ENCODE measurements around the gene FLVCR1.
A peak's percentile ranks its signal among the peaks of the same experiment; 100 is the strongest.
"Not testable (repeated sequence)": the region's sequence is repeated elsewhere in the genome, so short reads cannot be mapped to it uniquely, and the experiment has no call there.

The FLVCR1 gene

DNA sequence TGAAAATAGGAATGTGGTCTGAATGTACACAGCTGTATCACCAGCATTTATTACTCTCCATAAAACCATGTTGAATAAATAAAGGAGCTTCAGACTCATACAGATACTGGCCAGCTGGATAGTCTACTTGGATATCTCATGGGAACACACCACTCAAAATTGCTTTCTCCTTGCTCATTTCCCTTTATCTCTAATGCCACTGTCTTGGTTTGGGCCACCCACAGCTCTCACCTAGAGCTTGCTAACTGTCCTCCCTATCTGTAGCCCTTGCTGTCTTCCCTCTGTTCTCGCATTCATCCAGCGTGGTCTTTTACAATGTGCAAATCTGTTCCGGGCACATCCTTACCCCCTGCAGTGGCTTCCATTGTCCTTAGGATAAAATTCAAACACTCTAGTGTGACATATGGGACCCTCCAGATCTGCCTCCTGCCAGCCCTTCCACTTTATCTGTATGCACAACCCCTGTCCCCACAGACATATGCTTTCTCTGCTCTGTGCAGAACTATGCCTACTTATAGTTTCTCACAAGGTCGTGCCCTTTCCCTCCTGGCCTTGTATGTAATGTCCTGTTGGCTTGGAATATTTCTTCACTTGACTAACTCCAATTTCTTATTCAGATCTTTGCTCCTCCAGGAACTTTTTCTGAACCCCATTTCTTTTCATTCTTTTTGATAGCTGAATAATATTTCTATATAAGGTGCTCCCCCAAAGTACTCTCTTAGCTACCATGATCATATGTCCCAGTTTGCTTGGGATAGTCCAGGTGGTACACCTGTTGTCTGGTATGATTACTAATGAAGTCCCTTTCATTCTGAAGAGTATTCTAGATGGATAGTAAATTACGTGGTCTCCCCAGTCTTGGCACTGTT, 2.9 kb downstream of the FLVCR1 start:
- DNase-seq = no peak

DNA sequence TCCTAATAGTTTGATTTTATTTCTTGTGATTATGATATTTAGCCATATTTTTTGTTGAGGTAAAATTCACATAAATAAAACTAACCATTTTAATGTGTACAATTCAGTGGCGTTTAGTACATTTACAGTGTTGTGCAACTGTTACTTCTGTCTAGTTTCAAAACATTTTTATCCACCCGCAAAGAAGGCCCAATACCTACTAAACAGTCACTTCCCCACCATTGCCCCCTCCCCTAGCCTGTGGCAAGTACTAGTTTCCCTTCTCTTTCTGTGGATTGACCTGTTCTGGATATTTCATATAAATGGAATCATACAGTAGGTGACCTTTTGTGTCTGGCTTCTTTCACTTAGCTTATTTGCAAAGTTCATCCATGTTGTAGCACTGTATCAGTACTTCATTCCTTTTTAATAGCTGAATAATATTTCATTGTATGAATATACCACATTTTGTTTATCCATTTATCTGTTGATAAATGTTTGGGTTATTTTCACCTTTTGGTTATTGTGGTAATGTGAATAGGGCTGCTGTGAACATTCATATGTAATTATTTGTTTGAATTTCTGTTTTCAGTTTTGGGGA, 4.1 kb downstream of the FLVCR1 start:
- no peak for DNase-seq

DNA sequence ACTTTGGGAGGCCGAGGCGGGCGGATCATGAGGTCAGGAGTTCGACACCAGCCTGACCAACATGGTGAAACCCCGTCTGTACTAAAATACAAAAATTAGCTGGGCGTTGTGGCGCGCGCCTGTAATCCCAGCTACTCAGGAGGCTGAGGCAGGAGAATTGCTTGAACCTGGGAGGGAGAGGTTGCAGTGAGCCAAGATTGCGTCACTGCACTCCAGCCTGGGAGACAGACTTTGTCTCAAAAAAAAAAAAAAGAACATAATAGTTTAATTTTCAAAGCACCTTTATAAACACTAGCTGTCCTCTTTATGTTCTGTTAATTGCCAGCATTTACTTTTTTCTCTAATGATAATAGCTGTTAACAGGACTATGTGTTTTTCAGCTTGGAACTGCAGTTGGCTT, 5.3 kb downstream of the FLVCR1 start:
- not testable (repeated sequence) for DNase-seq

DNA sequence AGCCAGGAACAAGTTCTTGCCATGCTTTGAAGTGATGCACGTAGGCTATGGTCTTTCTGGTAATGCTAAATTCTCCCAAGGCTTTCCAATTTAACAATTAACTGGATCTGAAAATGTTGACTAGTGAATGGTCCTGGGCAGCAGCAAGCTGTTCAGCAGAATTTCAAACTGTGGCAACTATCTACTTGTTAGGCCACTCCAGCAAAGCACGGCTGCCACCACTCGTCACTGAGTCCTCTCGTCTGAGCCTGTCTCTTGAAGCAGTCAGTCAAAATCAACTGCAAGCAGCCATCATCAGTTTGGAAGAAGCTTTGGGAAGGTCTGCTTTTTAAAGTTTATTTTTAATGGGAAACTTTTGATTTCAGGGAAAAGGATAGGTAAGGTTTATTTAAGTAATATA, 6.1 kb downstream of the FLVCR1 start:
- DNase-seq = peak in 3 of 56 donors; percentile 2 to 12 (median 10)

DNA sequence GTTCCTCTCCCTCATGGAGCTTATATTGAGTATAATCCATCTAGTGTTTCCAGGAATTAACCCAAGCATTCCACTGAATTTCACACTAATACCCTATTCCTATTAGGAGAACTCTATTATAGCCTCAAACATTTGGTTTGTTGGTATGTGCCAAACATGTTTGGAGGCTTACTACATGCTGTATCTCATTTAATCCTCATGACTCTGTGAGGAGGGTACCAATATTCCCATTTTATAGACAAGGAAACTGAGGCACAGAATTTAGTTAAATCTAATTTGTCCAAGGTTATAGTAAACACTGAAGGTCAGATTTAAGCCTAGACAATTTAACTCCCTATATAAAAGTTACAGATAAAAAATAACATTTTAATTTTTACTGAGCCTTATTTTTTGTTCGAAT, 9.1 kb downstream of the FLVCR1 start:
- DNase-seq = no peak

DNA sequence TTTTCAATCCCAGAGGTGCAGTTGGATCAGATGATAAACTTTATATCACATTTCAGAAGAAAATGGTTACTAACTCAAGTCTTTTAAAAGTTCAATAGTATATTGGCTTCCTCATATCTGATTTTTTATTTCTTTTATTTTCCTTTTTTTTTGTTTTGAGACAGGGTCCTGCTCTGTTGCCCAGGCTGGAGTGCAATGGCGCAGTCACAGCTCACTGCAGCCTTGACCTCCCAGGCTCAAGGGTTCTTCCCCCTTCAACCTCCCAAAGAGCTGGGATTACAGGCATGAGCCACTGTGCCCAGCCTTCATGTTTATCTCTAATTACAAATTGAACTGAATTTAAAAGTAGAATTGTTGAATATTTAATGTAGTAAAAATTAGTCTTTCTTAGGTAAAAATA, 13.9 kb downstream of the FLVCR1 start:
- no peak for DNase-seq

DNA sequence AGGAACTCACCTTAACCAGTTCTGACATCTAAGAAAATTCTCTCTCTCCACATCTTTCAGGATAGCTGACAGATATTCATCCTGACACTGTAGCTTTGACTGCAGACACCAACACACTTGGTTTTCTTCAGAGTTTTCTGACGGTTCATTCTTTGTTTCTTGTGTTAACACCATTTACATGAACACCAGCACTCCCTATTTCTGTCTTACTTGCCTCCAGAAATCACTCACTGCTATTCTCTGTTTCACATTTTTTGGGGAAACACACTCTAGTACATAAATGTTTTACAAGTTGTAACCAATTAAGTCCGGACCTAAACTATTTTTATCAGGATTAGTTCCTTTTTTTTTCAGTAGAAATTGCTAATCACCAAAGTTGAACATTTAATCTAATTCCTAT, 15.4 kb downstream of the FLVCR1 start:
- DNase-seq = no peak

DNA sequence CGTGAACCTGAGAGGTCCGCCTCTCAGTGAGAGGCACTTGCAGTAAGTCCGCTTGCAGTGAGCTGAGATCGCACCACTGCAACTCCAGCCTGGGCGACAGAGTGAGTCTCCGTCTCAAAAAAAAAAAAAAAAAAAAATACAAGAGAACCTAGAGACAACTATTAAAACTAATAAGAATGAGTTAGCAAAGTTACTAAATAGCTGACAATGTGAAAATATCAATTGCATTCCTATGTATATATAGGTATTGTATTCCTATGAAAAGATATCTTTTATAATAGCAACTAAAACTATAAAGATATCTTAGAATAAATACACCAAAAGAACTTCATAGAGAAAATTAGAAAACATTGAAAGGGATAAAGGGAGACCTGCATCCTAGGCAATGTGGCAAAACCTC, 20.3 kb downstream of the FLVCR1 start:
- no peak for DNase-seq

DNA sequence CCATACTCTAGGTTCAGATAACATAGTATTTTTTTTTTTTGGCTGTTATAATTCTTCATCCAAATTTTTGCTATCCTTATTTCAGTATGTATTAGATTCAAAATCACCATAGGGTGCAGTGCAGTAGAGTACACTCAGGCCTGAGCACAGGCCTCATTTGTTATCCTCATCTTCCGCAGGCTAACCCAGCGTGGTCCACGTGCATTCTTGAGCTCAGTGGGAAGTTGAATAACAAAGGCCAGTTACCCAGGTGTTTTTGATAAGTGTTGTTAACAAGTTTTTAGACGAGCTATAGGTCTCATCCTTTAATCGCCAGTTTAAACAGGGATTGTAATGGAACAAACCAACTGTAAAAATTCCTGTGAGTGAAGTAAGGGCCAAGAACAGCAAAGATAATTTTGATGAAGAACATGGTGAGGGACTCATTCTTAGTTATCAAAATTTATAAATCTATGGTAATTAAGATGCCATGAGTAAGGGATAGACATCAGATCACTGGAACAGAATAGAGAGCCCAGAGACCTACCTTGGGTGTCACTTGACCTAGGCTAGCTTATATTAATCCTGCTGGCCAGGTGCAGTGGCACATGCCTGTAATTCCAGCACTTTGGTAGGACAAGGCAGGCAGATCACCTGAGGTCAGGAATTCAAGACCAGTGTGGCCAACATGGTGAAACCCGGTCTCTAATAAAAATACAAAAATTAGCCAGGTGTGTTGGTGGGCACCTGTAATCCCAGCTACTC, 22.0 kb downstream of the FLVCR1 start:
- DNase-seq = no peak

DNA sequence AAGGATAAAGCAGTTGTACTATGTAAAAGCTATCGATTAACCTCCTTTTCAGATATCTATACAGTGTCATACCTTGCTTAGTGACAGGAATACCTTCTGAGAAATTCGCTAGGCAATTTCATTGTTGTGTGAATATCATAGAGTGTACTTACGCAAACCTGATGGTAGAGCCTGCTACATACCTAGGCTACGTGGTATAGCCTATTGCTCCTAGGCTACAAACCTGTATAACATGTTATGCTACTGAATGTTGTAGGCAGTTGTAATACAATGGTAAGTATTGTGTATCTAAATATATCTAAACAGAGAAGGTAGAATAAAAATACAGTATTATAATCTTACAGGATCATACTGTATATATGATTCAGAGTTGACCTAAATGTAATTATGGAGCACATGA, 26.5 kb downstream of the FLVCR1 start:
- no peak for DNase-seq

DNA sequence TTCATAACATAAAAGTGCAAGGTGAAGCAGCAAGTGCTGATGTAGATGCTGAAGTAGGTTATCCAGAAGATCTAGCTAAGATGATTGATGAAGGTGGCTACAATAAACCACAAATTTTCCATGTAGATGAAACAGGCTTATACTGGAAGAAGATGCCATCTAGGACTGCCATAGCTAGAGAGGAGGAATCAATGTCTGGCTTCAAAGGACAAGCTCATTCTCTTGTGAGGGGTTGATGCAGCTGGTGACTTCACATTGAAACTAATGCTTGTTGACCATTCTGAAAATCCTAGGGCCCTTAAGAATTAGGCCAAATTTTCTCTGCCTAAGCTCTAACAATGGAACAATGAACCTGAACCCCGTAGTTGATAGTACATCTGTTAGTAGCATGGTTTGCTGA, 34.0 kb downstream of the FLVCR1 start:
- no peak for DNase-seq

DNA sequence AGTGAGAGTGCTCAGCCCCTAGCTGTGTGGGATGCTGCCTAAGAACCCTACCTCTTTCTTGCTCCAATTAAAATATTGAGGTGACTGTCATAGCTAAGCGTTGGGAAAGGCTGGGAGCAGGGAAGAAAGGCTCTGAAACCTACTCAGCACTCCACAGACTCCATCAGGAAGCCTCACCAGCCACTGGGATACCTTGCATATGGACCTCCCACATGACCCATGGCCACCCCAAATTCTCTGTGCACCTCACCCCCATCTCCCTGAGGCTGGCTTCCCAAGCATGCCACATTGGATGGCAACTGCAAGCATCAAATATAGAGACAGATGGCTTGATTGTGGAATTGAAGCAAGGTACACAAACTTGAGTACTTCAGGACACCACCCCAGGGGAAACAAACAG, 41.8 kb downstream of the FLVCR1 start:
- DNase-seq = no peak

DNA sequence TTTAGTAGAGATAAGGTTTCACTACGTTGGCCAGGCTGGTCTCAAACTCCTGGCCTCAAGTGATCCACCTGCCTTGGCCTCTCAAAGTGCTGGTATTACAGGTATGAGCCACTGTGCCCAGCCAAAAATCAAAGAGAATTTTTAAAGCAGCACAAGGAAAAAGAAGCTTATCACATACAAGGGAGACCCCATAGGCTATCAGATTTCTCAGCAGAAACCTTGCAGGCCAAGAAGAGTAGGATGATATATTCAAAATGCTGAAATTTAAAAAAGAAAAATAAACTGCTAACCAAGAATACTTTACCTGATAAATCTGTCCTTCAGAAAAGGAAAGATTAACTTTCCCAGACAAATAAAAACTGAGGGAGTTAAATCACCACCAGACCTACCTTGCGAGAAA, 43.2 kb downstream of the FLVCR1 start:
- DNase-seq = no peak

DNA sequence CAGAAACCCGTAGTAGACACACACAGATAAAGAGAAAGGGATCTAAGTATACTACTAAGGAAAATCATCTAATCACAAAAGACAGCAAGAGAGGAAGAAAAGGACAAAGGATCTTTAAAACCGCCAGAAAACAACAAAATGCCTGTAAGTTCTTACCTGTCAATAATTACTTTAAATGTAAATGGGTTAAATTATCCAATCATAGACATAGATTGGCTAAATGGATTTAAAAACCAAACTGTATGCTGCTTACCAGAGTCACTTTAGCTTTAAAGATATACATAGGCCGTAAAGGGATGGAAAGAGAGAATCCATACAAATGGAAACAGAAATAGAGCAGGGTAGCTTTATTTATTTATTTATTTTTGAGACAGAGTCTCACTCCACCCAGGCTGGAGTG, 44.0 kb downstream of the FLVCR1 start:
- DNase-seq = no peak

DNA sequence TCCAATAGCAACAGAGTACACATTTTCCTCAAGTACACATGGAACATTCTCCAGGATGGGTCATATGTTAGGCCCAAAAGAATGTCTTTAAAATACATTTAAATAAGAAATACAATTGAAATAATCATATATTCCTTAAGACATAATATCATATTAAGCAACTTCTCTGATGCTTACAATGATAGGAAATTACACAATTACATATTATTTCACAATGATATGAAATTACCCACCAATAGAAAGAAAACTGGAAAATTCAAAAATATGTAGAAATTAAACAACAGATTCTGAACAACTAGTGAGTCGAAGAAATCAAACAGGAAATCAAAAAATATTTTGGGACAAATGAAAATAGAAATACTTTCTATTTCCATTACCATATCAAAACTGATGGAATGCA, 45.6 kb downstream of the FLVCR1 start:
- DNase-seq = no peak

DNA sequence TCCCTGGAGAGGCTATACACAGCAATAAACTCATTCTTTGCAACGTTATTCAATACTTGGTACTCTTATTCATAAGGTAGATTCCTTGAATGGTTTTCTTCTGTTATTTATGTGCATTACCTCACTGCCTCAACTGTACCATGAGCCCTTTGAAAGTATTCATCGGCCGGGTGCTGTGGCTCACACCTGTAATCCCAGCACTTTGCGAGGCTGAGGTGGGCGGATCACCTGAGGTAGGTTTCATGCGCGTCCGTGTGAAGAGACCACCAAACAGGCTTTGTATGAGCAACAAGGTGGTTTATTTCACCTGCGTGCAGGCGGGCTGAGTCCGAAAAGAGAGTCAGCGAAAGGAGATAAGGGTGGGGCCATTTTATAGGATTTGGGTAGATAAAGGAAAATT, 50.0 kb downstream of the FLVCR1 start:
- not testable (repeated sequence) for DNase-seq

DNA sequence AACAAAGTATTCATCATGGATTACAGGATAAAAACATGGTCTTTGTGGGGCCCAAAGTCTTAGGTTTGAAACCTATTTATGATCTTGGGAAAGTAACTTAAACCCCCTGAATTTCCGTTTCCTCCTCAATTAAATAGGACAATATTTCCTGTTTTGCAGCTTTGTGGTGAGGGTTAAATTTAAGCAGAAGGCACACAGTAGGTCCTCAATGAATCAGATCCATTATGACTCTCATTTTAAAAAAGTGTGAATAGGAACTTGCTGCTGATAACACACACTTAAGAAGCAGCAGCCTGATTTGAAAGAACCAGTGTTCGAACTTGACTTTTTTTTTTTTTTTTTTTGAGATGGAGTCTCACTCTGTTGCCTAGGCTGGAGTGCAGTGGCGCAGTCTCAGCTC, 50.9 kb downstream of the FLVCR1 start:
- no peak for DNase-seq

DNA sequence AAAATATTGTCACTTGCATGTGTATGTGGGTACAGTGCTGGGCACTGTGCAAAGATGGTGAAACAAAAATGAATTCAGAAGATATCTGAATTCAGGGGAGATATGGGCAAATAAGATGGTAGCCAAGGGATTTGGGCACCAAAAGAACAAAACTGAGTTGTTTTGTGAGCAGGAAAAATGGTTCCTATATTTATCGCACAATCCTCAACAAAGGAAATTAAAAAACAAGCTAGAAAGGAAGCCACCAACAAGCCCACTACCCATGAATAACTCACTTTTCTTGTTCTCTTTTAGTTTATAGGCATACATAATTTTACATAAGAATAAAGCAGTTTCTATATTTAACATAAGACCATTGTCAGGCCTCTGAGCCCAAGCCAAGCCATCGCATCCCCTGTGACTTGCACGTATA, 51.6 kb downstream of the FLVCR1 start:
- DNase-seq = no peak

DNA sequence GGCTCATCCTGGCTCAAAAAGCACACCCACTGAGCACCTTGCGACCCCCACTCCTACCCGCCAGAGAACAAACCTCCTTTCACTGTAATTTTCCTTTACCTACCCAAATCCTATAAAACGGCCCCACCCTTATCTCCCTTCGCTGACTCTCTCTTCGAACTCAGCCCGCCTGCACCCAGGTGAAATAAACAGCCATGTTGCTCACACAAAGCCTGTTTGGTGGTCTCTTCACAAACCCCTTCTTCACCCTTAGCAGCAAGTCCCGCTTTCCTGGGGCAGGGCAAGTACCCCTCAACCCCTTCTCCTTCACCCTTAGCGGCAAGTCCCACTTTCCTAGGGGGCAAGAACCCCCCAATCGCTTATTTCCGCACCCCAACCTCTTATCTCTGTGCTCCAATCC, 52.1 kb downstream of the FLVCR1 start:
- DNase-seq = not testable (repeated sequence)

DNA sequence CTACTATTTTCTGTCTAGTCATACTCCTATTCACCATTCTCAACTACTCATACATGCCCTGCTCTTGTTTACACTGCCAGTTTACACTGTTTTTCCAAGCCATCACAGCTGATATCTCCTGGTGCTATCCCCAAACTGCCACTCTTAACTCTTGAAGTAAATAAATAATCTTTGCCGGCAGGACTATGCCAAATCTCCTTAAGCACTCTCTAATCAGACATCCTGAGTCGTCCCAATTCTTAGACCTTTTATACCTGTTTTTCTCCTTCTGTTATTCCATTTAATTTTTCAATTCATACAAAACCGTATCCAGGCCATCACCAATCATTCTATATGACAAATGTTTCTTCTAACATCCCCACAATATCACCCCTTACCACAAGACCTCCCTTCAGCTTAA, 55.6 kb downstream of the FLVCR1 start:
- not testable (repeated sequence) for DNase-seq

DNA sequence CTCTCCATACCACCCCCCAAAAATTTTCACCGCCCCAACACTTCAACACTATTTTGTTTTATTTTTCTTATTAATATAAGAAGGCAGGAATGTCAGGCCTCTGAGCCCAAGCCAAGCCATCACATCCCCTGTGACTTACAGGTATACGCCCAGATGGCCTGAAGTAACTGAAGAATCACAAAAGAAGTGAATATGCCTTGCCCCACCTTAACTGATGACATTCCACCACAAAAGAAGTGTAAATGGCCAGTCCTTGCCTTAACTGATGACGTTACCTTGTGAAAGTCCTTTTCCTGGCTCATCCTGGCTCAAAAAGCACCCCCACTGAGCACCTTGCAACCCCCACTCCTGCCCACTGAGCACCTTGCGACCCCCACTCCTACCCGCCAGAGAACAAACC, 56.0 kb downstream of the FLVCR1 start:
- DNase-seq = not testable (repeated sequence)

DNA sequence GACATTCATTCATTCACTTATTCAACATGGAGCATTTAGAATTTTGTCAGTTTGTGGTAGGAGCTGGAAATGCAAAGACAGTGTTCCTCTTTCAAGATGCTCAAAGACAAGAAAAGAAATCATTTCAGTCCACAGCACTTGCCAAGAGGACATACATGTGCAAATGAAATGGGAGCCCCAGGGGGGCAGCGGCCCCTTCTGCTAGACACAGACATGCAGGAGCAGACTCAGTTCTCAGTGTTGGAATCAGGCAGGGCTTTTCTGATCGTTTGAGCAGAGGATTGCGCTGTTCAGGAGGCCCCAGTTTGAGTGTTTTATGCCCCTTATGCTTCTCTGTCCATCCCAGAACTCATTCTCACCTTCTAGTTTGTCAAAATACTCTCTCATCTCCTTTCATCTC, 56.7 kb downstream of the FLVCR1 start:
- DNase-seq = no peak

All from amygdala (tissue), 56 donors.